WTC11 (cell line): ENCODE measurements around the gene KRT86.

Source experiments
- CREM ChIP-seq: sonication (generic); formaldehyde crosslinking; IDR thresholded peaks from 2 replicates; pipeline ENCODE4 v1.8.1; 2022; ENCODE audit warnings: mild to moderate bottlenecking, missing genetic modification reagents, moderate library complexity
- NFE2L1 ChIP-seq: sonication (generic); formaldehyde crosslinking; IDR thresholded peaks from 2 replicates; pipeline ENCODE4 v1.8.1; 2023; ENCODE audit warnings: missing genetic modification reagents
- NR1H2 ChIP-seq: sonication (generic); formaldehyde crosslinking; IDR thresholded peaks from 2 replicates; pipeline ENCODE4 v1.9.0; 2021; ENCODE audit warnings: mild to moderate bottlenecking, moderate library complexity, missing genetic modification reagents
- SP1 ChIP-seq: sonication (generic); formaldehyde crosslinking; conservative IDR thresholded peaks from 2 replicates; pipeline ENCODE4 v1.8.1; 2022; ENCODE audit warnings: missing genetic modification reagents
- ZNF138 ChIP-seq: sonication (generic); formaldehyde crosslinking; conservative IDR thresholded peaks from 2 replicates; pipeline ENCODE4 v1.8.1; 2022; ENCODE audit warnings: mild to moderate bottlenecking, moderate library complexity, missing genetic modification reagents
- ZNF263 ChIP-seq: sonication (generic); formaldehyde crosslinking; IDR thresholded peaks from 2 replicates; pipeline ENCODE4 v1.8.1; 2022; ENCODE audit warnings: low read depth, mild to moderate bottlenecking, moderate library complexity, missing genetic modification reagents
- TF ChIP-seq, protein P1 (sequence below): fragments of 200-600 bp; IDR thresholded peaks from 2 replicates; pipeline ENCODE4 v1.8.0; 2022; ENCODE audit warnings: antibody characterized with exemption
- TF ChIP-seq, protein P2 (sequence below): sonication (generic); formaldehyde crosslinking; IDR thresholded peaks from 2 replicates; pipeline ENCODE4 v1.8.1; 2023; ENCODE audit warnings: mild to moderate bottlenecking, missing genetic modification reagents, moderate library complexity
- TF ChIP-seq, protein P3 (sequence below): sonication (generic); formaldehyde crosslinking; IDR thresholded peaks from 2 replicates; pipeline ENCODE4 v1.8.1; 2022; ENCODE audit warnings: low read depth, mild to moderate bottlenecking, moderate library complexity, missing genetic modification reagents, borderline replicate concordance
- TF ChIP-seq, protein P4 (sequence below): sonication (generic); formaldehyde crosslinking; IDR thresholded peaks from 2 replicates; pipeline ENCODE4 v1.8.1; 2022; ENCODE audit warnings: mild to moderate bottlenecking, missing genetic modification reagents, moderate library complexity, borderline replicate concordance
- TF ChIP-seq, protein P5 (sequence below): sonication (generic); formaldehyde crosslinking; conservative IDR thresholded peaks from 2 replicates; pipeline ENCODE4 v1.8.1; 2022; ENCODE audit warnings: mild to moderate bottlenecking, missing genetic modification reagents
- TF ChIP-seq, protein P6 (sequence below): sonication (generic); formaldehyde crosslinking; IDR thresholded peaks from 2 replicates; pipeline ENCODE4 v1.8.1; 2022; ENCODE audit warnings: low read depth, missing genetic modification reagents, borderline replicate concordance
- TF ChIP-seq, protein P7 (sequence below): sonication (generic); formaldehyde crosslinking; IDR thresholded peaks from 2 replicates; pipeline ENCODE4 v1.8.1; 2023; ENCODE audit warnings: mild to moderate bottlenecking, missing genetic modification reagents, moderate library complexity

DNA sequence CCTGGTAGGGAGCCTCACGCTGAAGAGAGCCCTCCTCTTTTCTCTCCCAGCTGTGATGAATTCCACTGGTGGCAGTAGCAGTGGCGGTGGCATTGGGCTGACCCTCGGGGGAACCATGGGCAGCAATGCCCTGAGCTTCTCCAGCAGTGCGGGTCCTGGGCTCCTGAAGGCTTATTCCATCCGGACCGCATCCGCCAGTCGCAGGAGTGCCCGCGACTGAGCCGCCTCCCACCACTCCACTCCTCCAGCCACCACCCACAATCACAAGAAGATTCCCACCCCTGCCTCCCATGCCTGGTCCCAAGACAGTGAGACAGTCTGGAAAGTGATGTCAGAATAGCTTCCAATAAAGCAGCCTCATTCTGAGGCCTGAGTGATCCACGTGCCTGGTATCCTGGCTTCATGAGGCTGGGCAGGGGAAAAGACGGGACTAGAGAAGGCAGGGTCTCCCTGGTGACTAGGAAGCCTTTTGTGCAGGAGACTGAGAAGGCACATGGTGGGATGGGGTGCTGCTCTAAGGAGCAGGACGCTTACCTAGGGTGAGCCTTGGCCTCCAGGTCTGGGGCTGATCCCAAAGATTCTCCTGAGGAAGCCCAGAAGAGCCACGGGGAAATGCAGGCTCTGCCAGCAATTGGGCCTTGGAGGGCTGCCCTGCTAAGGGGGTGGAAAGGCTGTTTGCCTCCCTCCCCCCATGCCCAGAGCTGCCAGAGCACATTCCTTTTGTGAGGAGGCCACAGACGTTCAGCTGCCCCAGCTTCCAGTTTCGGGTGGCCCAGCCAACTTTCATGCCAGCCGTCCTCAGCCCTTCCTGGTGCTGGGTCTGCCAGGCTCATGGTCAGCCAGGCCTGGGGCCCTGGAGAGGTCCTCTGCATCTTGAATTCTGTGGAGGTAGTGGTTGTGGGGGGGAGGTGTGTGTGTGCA lies 25.6 kb upstream of the KRT86 start:
- TF ChIP-seq, protein P1, sequence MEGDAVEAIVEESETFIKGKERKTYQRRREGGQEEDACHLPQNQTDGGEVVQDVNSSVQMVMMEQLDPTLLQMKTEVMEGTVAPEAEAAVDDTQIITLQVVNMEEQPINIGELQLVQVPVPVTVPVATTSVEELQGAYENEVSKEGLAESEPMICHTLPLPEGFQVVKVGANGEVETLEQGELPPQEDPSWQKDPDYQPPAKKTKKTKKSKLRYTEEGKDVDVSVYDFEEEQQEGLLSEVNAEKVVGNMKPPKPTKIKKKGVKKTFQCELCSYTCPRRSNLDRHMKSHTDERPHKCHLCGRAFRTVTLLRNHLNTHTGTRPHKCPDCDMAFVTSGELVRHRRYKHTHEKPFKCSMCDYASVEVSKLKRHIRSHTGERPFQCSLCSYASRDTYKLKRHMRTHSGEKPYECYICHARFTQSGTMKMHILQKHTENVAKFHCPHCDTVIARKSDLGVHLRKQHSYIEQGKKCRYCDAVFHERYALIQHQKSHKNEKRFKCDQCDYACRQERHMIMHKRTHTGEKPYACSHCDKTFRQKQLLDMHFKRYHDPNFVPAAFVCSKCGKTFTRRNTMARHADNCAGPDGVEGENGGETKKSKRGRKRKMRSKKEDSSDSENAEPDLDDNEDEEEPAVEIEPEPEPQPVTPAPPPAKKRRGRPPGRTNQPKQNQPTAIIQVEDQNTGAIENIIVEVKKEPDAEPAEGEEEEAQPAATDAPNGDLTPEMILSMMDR: no peak
- TF ChIP-seq, protein P2, sequence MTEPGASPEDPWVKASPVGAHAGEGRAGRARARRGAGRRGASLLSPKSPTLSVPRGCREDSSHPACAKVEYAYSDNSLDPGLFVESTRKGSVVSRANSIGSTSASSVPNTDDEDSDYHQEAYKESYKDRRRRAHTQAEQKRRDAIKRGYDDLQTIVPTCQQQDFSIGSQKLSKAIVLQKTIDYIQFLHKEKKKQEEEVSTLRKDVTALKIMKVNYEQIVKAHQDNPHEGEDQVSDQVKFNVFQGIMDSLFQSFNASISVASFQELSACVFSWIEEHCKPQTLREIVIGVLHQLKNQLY: no peak
- TF ChIP-seq NR1H2 (CRISPR knock-in tag) (no peak), NFE2L1 (CRISPR knock-in tag) (no peak), ZNF263 (no peak), SP1 (CRISPR knock-in tag) (no peak), ZNF138 (CRISPR knock-in tag) (no peak), CREM (CRISPR knock-in tag) (no peak)
- TF ChIP-seq, protein P3, sequence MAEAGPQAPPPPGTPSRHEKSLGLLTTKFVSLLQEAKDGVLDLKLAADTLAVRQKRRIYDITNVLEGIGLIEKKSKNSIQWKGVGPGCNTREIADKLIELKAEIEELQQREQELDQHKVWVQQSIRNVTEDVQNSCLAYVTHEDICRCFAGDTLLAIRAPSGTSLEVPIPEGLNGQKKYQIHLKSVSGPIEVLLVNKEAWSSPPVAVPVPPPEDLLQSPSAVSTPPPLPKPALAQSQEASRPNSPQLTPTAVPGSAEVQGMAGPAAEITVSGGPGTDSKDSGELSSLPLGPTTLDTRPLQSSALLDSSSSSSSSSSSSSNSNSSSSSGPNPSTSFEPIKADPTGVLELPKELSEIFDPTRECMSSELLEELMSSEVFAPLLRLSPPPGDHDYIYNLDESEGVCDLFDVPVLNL (CRISPR knock-in tag): no peak
- TF ChIP-seq, protein P4, sequence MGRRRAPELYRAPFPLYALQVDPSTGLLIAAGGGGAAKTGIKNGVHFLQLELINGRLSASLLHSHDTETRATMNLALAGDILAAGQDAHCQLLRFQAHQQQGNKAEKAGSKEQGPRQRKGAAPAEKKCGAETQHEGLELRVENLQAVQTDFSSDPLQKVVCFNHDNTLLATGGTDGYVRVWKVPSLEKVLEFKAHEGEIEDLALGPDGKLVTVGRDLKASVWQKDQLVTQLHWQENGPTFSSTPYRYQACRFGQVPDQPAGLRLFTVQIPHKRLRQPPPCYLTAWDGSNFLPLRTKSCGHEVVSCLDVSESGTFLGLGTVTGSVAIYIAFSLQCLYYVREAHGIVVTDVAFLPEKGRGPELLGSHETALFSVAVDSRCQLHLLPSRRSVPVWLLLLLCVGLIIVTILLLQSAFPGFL: no peak
- TF ChIP-seq, protein P5, sequence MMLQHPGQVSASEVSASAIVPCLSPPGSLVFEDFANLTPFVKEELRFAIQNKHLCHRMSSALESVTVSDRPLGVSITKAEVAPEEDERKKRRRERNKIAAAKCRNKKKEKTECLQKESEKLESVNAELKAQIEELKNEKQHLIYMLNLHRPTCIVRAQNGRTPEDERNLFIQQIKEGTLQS: no peak
- TF ChIP-seq, protein P6, sequence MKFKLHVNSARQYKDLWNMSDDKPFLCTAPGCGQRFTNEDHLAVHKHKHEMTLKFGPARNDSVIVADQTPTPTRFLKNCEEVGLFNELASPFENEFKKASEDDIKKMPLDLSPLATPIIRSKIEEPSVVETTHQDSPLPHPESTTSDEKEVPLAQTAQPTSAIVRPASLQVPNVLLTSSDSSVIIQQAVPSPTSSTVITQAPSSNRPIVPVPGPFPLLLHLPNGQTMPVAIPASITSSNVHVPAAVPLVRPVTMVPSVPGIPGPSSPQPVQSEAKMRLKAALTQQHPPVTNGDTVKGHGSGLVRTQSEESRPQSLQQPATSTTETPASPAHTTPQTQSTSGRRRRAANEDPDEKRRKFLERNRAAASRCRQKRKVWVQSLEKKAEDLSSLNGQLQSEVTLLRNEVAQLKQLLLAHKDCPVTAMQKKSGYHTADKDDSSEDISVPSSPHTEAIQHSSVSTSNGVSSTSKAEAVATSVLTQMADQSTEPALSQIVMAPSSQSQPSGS (CRISPR knock-in tag): no peak
- TF ChIP-seq, protein P7, sequence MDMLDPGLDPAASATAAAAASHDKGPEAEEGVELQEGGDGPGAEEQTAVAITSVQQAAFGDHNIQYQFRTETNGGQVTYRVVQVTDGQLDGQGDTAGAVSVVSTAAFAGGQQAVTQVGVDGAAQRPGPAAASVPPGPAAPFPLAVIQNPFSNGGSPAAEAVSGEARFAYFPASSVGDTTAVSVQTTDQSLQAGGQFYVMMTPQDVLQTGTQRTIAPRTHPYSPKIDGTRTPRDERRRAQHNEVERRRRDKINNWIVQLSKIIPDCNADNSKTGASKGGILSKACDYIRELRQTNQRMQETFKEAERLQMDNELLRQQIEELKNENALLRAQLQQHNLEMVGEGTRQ (CRISPR knock-in tag): no peak
